ENCODE results near the gene KNDC1.

The KNDC1 gene

GRCh38 chr10:133196936-133197758 lies 37.1 kb downstream of the KNDC1 start:
- DNase-seq = no peak

- no peak for DNase-seq
Measured at GRCh38 chr10:133197786-133198185, 37.8 kb downstream of the KNDC1 start.

- DNase-seq = no peak
Measured at GRCh38 chr10:133198206-133198605, 38.2 kb downstream of the KNDC1 start.

GRCh38 chr10:133198621-133199487 lies 38.8 kb downstream of the KNDC1 start:
- no peak for DNase-seq

GRCh38 chr10:133199488-133199885 lies 39.5 kb downstream of the KNDC1 start:
- no peak for DNase-seq

- DNase-seq = no peak
Measured at GRCh38 chr10:133199992-133200611, 40.1 kb downstream of the KNDC1 start.

- no peak for DNase-seq
Measured at GRCh38 chr10:133200621-133201031, 40.6 kb downstream of the KNDC1 start.

GRCh38 chr10:133201151-133201947 lies 41.3 kb downstream of the KNDC1 start:
- no peak for DNase-seq

- no peak for DNase-seq
Measured at GRCh38 chr10:133201948-133202725, 42.1 kb downstream of the KNDC1 start.

GRCh38 chr10:133202778-133203651 lies 43.0 kb downstream of the KNDC1 start:
- no peak for DNase-seq

GRCh38 chr10:133203652-133204195 lies 43.7 kb downstream of the KNDC1 start:
- no peak for DNase-seq

- no peak for DNase-seq
Measured at GRCh38 chr10:133204226-133205015, 44.4 kb downstream of the KNDC1 start.

- DNase-seq = no peak
Measured at GRCh38 chr10:133205146-133205545, 45.1 kb downstream of the KNDC1 start.

- DNase-seq = no peak
Measured at GRCh38 chr10:133206356-133207040, 46.5 kb downstream of the KNDC1 start.

GRCh38 chr10:133207041-133207600 lies 47.1 kb downstream of the KNDC1 start:
- no peak for DNase-seq

GRCh38 chr10:133207627-133208026 lies 47.6 kb downstream of the KNDC1 start:
- no peak for DNase-seq

GRCh38 chr10:133208466-133208865 lies 48.4 kb downstream of the KNDC1 start:
- no peak for DNase-seq

GRCh38 chr10:133209117-133209516 lies 49.1 kb downstream of the KNDC1 start:
- DNase-seq = no peak

- DNase-seq = no peak
Measured at GRCh38 chr10:133209641-133210040, 49.6 kb downstream of the KNDC1 start.
